NK-92 (cell line): Measurements from ENCODE around the gene TBL2.
"Not testable (repeated sequence)": the region's sequence is repeated elsewhere in the genome, so short reads cannot be mapped to it uniquely, and the experiment has no call there.

ENCODE experiments used
- DNase-seq: peaks from one replicate; lab custom pipeline; 2025; ENCODE audit not compliant: unreplicated experiment; lab: John Stamatoyannopoulos, UW

The TBL2 gene

GRCh38 chr7:73606801-73607691 is 28.7 kb upstream of the TBL2 start:
- no peak for DNase-seq

GRCh38 chr7:73605601-73606220 is 27.3 kb upstream of the TBL2 start:
- DNase-seq, result no peak

- no peak for DNase-seq
Measured at GRCh38 chr7:73602721-73603651, 24.6 kb upstream of the TBL2 start.

- DNase-seq, result no peak
Measured at GRCh38 chr7:73599916-73600315, 21.5 kb upstream of the TBL2 start.

GRCh38 chr7:73599151-73599882 is 20.9 kb upstream of the TBL2 start:
- DNase-seq, result no peak

- DNase-seq, result no peak
Measured at GRCh38 chr7:73597978-73598782, 19.8 kb upstream of the TBL2 start.

GRCh38 chr7:73596191-73597065 is 18.0 kb upstream of the TBL2 start:
- no peak for DNase-seq

GRCh38 chr7:73595358-73595757 is 17.0 kb upstream of the TBL2 start:
- no peak for DNase-seq

- no peak for DNase-seq
Measured at GRCh38 chr7:73593207-73594045, 15.0 kb upstream of the TBL2 start.

- DNase-seq, result no peak
Measured at GRCh38 chr7:73586911-73587310, 8.5 kb upstream of the TBL2 start.

GRCh38 chr7:73585196-73585595 is 6.8 kb upstream of the TBL2 start:
- no peak for DNase-seq

- DNase-seq, result no peak
Measured at GRCh38 chr7:73582664-73583202, 4.4 kb upstream of the TBL2 start.

- DNase-seq, result not testable (repeated sequence)
Measured at GRCh38 chr7:73581006-73581405, 2.6 kb upstream of the TBL2 start.

- no peak for DNase-seq
Measured at GRCh38 chr7:73577627-73578341, 595 bp downstream of the TBL2 start.

- DNase-seq, result no peak
Measured at GRCh38 chr7:73573791-73574190, 4.6 kb downstream of the TBL2 start.

GRCh38 chr7:73573276-73573675 is 5.1 kb downstream of the TBL2 start:
- no peak for DNase-seq

GRCh38 chr7:73572767-73573186 is 5.6 kb downstream of the TBL2 start:
- no peak for DNase-seq
